HG03460 (cell line): ENCODE measurements around the gene IL6ST.

Experiments used
- ATAC-seq: cut with Tn5 transposase; IDR thresholded peaks from one replicate; pipeline ENCODE4 v1.9.1; 2021; ENCODE audit not compliant: unreplicated experiment

Gene IL6ST

DNA sequence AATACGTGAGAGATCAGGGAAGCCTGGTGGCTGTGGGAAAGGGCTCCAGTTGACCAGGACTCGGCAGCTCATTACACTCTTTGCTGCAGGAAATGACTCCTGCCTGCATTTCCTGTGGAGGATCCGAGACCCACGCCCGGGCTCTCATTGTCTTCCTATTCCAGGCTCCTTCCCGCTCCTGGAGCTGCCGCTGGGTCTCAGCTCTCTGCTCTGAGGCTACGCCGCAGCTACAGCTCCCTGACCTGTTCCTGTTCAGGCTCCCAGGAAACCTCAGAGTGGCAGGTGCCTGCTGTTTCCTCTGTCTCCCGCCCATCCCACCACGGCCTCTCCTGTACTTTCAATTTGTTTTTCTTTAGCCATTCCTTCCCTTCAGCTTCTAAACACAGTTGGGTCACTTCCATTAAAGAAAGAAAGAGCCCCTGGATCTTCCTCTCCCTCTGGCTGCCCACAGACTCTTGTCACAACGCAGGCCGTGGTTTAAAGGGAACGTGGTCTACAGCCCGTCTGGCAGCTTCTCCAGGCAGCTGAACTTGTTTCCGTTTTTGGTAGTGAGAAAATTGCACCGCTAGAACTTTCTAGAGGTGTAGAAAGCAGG lies 71.5 kb downstream of the IL6ST start:
- no peak for ATAC-seq

- no peak for ATAC-seq
These were observed 73.1 kb downstream of the IL6ST start for GRCh38 chr5:55921617-55922016.

- ATAC-seq = no peak
These were observed 74.0 kb downstream of the IL6ST start for GRCh38 chr5:55920784-55921183.

DNA sequence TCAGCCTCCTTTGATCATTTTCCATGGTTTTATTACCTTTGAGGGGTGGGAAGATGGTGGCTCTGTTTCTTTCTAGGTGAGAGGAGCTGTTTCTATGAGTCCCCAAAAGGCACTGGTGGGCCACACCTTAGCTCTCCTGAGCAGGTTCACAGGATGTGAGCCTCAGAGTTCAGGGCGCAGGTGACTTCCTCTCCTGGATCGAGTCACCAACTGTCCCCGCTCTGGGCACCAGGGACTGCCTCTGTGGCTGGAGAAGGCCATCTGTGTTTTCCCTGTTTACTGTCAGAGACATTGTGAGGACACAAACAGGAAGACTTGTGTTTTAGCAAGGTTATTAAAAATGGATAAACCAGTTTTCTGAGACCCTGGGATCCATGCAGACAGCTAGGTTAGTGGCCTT lies 75.1 kb downstream of the IL6ST start:
- no peak for ATAC-seq

- ATAC-seq = no peak
These were observed 76.4 kb downstream of the IL6ST start for GRCh38 chr5:55918087-55919035.

DNA sequence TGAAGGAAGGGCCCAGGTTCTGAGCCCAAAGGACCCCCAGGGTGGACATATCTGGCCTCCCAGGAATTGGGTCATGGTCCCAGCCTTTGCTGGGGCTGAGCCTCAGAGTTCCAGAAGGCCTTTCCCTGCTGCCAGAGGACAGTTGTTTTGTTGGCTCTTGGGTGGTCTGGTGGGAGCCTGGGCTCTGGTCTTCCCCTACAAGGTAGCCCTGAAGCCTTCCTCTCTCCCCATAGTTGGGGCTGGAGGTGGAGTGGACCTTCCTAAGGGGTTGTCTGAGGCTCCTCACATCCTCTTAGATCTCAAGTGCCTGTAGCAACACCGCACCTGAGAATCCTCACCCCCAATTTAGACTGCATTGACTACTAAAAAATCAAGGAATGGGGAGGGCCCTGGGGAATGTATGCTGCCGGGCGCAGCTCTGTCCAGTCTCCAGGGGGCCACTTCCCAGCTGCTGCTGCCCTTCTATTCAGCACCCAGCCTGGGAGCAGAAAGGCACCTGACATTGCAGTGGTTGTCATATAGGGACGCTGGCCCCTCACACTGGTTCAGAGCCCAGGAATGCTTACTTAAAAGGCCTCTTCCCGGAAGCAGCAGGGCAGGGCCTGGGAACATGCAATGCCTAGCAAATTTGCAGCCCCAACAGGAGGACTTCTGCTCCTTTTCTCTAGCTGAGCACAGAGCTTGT lies 77.2 kb downstream of the IL6ST start:
- no peak for ATAC-seq

GRCh38 chr5:55916986-55917385 lies 77.8 kb downstream of the IL6ST start:
- ATAC-seq = no peak

DNA sequence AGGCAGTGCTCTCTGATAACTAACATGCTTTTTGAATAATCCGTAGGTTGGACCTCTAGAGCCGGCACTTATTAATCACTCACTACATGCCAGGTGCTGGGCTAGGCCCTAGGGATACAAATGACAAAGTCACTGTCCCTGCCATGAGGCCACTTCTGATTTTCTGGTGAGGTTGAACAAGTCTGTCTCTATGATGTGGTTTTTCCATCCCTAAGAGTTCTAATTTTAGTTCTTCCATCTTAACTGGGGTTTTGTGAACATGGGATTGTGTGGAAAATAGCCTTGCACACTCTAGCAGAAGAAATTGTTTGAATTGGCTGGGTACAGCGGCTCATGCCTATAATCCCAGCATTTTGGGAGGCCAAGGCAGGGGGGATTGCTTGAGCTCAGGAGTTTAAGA lies 79.0 kb downstream of the IL6ST start:
- no peak for ATAC-seq

DNA sequence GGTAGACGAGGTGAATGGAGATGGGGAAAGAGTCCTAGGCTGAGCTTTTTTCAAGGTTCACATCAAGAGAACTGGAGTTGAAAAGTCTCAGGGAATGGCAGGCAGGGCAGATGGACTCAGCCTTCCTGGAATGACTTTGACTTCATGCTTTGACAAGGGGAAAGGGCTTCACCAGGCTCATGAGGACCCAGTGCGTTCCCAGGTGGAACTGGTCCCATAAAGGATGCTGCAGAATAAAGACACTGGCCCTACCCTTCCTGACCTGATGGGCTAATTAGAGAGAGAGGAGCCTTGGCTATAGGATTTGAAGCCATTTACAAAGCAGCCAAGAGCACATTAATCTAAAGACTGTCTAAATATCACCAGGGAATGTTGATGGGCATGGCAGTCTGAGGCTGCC lies 79.8 kb downstream of the IL6ST start:
- ATAC-seq = no peak

- ATAC-seq = peak; percentile 97
These were observed 81.0 kb downstream of the IL6ST start for GRCh38 chr5:55913466-55914413.

- ATAC-seq = no peak
These were observed 82.7 kb downstream of the IL6ST start for GRCh38 chr5:55911784-55912653.

DNA sequence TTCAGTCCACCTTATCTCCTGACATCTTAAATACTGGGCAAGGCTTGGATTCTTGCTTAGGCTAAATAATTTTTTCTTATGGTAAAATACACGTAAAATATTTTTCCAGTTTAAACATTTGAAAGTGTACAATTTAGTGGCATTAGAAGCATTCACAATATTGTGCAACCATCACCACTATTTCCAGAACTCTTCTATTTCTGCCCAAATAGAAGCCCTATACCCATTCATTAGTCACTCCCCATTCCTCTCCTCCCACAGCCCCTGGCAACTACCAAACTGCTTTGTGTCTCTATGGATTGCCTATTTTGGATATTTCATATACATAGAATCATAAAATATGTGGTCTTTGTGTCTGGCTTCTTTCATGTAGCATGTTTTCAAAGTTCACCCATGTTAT lies 86.0 kb downstream of the IL6ST start:
- no peak for ATAC-seq

DNA sequence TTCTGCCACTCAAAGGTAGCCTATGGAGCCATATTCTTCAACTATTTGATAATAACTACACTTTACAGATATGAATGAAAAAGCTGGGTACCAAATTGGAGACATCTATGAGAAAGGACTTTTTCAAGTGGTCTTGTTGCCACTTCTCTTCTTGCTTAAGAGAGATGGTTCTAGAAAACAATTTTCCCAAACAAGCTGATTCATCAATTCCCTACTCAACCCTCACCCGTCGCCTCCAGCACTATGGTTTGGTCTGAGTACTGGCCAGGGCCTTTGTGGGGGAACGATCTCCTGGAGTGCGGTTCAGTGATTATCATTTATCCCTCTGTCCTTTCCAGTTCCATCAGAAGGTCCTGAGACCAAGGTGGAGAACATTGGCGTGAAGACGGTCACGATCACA lies 86.8 kb downstream of the IL6ST start:
- no peak for ATAC-seq

DNA sequence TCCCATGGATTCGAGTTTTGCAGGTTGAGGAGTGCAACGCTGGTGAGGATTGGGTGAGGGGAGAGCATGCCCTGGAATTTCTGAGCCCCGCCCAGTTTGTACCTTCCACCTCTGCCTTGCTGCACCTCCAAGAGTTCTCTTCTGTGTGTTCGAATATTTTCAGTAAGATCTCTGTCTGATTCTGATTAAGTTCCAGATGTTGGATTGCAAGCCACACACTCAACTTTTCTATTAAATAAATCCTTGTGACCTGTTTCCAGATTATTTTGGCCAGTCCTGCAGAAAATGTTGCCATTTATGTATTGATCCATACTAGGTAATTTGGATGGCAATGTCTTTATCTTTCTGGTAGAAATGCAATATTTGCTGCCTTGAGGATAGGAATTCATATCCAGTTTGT lies 89.5 kb downstream of the IL6ST start:
- ATAC-seq = no peak

DNA sequence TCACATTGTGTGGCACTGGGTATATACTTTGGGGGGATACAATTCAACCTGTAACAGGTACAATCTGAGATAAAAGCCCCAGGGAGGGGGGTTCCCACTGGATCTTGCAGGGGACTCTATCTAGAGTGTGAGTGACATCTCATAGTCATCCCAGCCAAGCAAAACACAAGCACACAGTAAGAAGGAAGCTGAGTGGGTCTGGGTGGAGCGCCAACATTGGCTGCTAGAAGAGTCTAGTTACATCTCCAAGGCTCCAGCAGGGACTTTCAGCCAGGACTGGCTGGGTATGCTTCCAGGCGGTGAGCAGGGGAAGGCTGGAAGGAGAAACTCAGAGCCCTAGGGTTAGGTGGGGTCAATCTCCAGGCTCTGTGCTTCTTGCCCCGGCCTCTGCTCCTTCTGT lies 90.6 kb downstream of the IL6ST start:
- no peak for ATAC-seq

- peak; percentile 90 for ATAC-seq
These were observed 91.6 kb downstream of the IL6ST start for GRCh38 chr5:55903121-55903701.

GRCh38 chr5:55902696-55903095 lies 92.1 kb downstream of the IL6ST start:
- no peak for ATAC-seq

DNA sequence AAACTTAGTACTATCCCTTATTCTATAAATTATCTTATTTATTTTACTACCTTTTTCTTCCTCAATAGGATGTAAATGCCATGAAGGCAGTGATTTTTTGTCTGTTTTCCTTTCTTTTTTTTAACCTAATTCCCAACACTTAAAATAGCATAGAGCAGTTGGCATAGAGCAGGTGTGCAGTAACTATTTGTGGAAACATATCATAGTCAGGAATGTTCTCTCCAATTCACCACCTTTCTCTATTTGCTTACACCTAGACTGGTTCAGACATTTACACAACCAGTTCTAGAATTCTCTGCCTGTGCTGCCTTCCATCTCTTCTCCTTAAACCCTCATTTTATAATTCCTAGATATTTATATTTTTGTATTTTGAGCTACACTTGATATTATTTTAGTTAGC lies 94.0 kb downstream of the IL6ST start:
- no peak for ATAC-seq

DNA sequence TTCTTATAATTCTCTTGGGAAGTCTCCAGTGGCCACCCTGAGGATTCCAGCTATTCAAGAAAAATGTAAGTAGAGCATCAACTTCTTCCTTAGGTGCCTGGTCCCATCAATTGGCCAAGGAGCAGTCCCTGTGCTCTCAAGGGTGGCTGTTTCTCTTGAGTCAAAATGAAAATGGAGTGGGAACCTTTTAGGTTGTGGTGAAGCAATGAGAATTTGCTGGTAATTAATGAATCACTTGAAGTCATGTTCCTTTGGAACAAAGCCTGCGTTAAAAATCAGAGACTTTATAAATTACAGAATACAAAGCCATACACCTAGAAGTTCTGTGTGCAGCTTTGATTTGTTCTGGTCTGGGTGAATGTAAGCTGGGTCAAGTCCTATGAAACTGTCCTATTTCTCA lies 94.7 kb downstream of the IL6ST start:
- ATAC-seq = no peak

DNA sequence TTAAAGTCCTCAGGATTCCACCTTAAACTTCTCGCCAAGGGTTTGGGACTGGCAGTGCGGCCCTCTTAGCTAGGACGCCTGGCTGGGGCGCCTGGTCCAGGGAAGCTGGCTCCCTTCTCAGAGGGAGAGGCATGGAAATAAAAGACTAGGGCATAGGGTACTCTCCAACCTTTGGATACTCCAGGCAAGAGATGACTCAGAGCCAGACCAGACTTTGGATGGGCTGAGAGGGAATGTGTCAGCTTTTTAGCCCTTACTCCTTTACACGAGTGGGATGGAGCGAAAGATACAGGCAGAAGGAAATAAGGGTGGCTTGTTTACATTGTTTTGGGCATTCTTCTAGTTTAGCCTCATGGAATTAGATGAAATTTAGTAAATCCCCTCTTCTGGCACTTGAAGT lies 95.4 kb downstream of the IL6ST start:
- ATAC-seq = no peak
